Uterus (tissue), 2 donors: ENCODE measurements around the gene OPN1MW2.
"Not testable (repeated sequence)": the region's sequence is repeated elsewhere in the genome, so short reads cannot be mapped to it uniquely, and the experiment has no call there.

Source experiments
- POLR2A ChIP-seq, 2 donors: fragments of 450-650 bp; IDR thresholded peaks; one replicate each; pipeline ENCODE4 v1.6.1; 2016; ENCODE audit warnings: antibody characterized with exemption in 2 of 2, mild to moderate bottlenecking in 1 of 2, moderate library complexity in 1 of 2
- TF ChIP-seq, protein P1 (sequence below), 4 experiments: fragments of 200-600 bp in 2 of 4; fragments of 450-650 bp in 2 of 4; sonication (generic) in 2 of 4; IDR thresholded peaks; one replicate each; pipeline ENCODE4 v1.5.1; 2016 to 2019; ENCODE audit warnings: antibody characterized with exemption in 4 of 4, mild to moderate bottlenecking in 2 of 4, moderate library complexity in 1 of 4

DNA sequence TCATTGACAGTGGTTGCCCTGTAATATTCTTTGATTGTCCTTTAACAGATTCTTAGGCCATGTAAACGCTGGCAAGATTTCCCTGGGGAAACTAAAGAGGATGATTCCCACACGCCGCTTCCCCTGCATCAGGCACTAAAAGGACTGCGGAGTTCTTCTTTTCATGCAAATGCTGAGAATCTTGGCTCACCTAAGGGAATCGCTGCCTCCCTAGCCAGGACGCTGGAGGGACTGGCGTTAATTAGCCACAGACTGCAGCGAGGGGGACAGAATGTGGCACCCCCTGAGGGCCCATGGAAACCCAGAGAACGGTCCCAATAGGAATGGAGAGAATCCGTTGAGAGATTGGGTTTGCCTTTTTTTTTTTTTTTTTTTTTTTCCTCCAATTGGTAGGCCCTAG lies 8.1 kb upstream of the OPN1MW2 start:
- TF ChIP-seq, protein P1, sequence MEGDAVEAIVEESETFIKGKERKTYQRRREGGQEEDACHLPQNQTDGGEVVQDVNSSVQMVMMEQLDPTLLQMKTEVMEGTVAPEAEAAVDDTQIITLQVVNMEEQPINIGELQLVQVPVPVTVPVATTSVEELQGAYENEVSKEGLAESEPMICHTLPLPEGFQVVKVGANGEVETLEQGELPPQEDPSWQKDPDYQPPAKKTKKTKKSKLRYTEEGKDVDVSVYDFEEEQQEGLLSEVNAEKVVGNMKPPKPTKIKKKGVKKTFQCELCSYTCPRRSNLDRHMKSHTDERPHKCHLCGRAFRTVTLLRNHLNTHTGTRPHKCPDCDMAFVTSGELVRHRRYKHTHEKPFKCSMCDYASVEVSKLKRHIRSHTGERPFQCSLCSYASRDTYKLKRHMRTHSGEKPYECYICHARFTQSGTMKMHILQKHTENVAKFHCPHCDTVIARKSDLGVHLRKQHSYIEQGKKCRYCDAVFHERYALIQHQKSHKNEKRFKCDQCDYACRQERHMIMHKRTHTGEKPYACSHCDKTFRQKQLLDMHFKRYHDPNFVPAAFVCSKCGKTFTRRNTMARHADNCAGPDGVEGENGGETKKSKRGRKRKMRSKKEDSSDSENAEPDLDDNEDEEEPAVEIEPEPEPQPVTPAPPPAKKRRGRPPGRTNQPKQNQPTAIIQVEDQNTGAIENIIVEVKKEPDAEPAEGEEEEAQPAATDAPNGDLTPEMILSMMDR (IDR thresholded peaks at IDR 0.05): not testable (repeated sequence)
- not testable (repeated sequence) for TF ChIP-seq POLR2A (IDR thresholded peaks at IDR 0.05)
